ENCODE data around the gene ZNF808.
"Not testable (repeated sequence)": the region's sequence is repeated elsewhere in the genome, so short reads cannot be mapped to it uniquely, and the experiment has no call there.

Gene ZNF808

GRCh38 chr19:52538815-52539214 lies 11.3 kb downstream of the ZNF808 start:
- not testable (repeated sequence) for H3K27ac ChIP-seq (ENCODE audit: low read depth, low read length); H4K5ac ChIP-seq (ENCODE audit: low read length); H3K4me1 ChIP-seq (ENCODE audit: control insufficient read depth, low read depth, low read length); H3K18ac ChIP-seq (ENCODE audit: low read length); H2BK15ac ChIP-seq (replicated peaks; ENCODE audit: low read depth); H3K36me3 ChIP-seq (ENCODE audit: control insufficient read depth, insufficient read depth, low read length); H3K79me1 ChIP-seq (ENCODE audit: low read length); H2BK120ac ChIP-seq (ENCODE audit: low read depth, low read length); H3K4me3 ChIP-seq (ENCODE audit: low read length); H3K4me2 ChIP-seq (ENCODE audit: low read length); H3K9ac ChIP-seq (ENCODE audit: low read length); H3K56ac ChIP-seq (ENCODE audit: low read length); H3K23ac ChIP-seq (ENCODE audit: low read length); H3K4ac ChIP-seq (ENCODE audit: low read depth, low read length); H2BK5ac ChIP-seq (ENCODE audit: low read length); H3K79me2 ChIP-seq (ENCODE audit: control insufficient read depth, insufficient read depth, low read length); H2AK5ac ChIP-seq (ENCODE audit: low read length); H4K8ac ChIP-seq (ENCODE audit: low read depth, low read length); DNase-seq; H3K27me3 ChIP-seq (ENCODE audit: insufficient read depth, low read length, poor library complexity)
- WGBS (ENCODE audit: extremely low coverage, insufficient coverage, low lambda C conversion rate), result no CpG with 5 or more reads among the region's 4 CpGs

- not testable (repeated sequence) for H2BK5ac ChIP-seq (ENCODE audit: low read length); H3K9ac ChIP-seq (ENCODE audit: low read length); H2AK5ac ChIP-seq (ENCODE audit: low read length); H3K79me2 ChIP-seq (ENCODE audit: control insufficient read depth, insufficient read depth, low read length); H3K4me2 ChIP-seq (ENCODE audit: low read length); H3K4me3 ChIP-seq (ENCODE audit: low read length); H3K23ac ChIP-seq (ENCODE audit: low read length); H3K56ac ChIP-seq (ENCODE audit: low read length); H3K27me3 ChIP-seq (ENCODE audit: insufficient read depth, low read length, poor library complexity); H2BK120ac ChIP-seq (ENCODE audit: low read depth, low read length); H4K5ac ChIP-seq (ENCODE audit: low read length); H4K8ac ChIP-seq (ENCODE audit: low read depth, low read length); H3K36me3 ChIP-seq (ENCODE audit: control insufficient read depth, insufficient read depth, low read length); DNase-seq; H3K4ac ChIP-seq (ENCODE audit: low read depth, low read length); H3K79me1 ChIP-seq (ENCODE audit: low read length); H3K18ac ChIP-seq (ENCODE audit: low read length); H3K27ac ChIP-seq (ENCODE audit: low read depth, low read length); H2BK15ac ChIP-seq (replicated peaks; ENCODE audit: low read depth); H3K4me1 ChIP-seq (ENCODE audit: control insufficient read depth, low read depth, low read length)
- no CpG with 5 or more reads among the region's 5 CpGs for WGBS (ENCODE audit: extremely low coverage, insufficient coverage, low lambda C conversion rate)
Observed at GRCh38 chr19:52541176-52541575, 13.7 kb downstream of the ZNF808 start.

- no peak for DNase-seq
- H3K27me3 ChIP-seq (ENCODE audit: insufficient read depth, low read length, poor library complexity), result no peaks in the 10 kb centered on the region
- H4K8ac ChIP-seq (ENCODE audit: low read depth, low read length), result no peak overlapping the region
- H3K79me2 ChIP-seq (ENCODE audit: control insufficient read depth, insufficient read depth, low read length), result no peaks in the 10 kb centered on the region
- no peak overlapping the region for H2BK15ac ChIP-seq (replicated peaks; ENCODE audit: low read depth)
- no peaks in the 10 kb centered on the region for H3K4me1 ChIP-seq (ENCODE audit: control insufficient read depth, low read depth, low read length)
- H3K4me2 ChIP-seq (ENCODE audit: low read length), result no peak overlapping the region
- peaks cover 2% of the 10 kb centered on the region for H3K36me3 ChIP-seq (ENCODE audit: control insufficient read depth, insufficient read depth, low read length)
- no peak overlapping the region for H3K9ac ChIP-seq (ENCODE audit: low read length)
- no peak overlapping the region for H2AK5ac ChIP-seq (ENCODE audit: low read length)
- H3K79me1 ChIP-seq (ENCODE audit: low read length), result no peaks in the 10 kb centered on the region
- H3K27ac ChIP-seq (ENCODE audit: low read depth, low read length), result no peak overlapping the region
- no peak overlapping the region for H3K4me3 ChIP-seq (ENCODE audit: low read length)
- WGBS (ENCODE audit: extremely low coverage, insufficient coverage, low lambda C conversion rate), result no CpG with 5 or more reads among the region's 5 CpGs
- no peak overlapping the region for H2BK5ac ChIP-seq (ENCODE audit: low read length)
- no peak overlapping the region for H3K23ac ChIP-seq (ENCODE audit: low read length)
- no peak overlapping the region for H3K4ac ChIP-seq (ENCODE audit: low read depth, low read length)
- no peak overlapping the region for H4K5ac ChIP-seq (ENCODE audit: low read length)
- no peak overlapping the region for H3K56ac ChIP-seq (ENCODE audit: low read length)
- H3K18ac ChIP-seq (ENCODE audit: low read length), result no peak overlapping the region
- no peak overlapping the region for H2BK120ac ChIP-seq (ENCODE audit: low read depth, low read length)
Observed at GRCh38 chr19:52541608-52542007, 14.1 kb downstream of the ZNF808 start.

GRCh38 chr19:52542541-52542940 lies 15.1 kb downstream of the ZNF808 start:
- not testable (repeated sequence) for H2BK15ac ChIP-seq (replicated peaks; ENCODE audit: low read depth); H3K36me3 ChIP-seq (ENCODE audit: control insufficient read depth, insufficient read depth, low read length); H3K4ac ChIP-seq (ENCODE audit: low read depth, low read length); H2BK120ac ChIP-seq (ENCODE audit: low read depth, low read length); H3K27me3 ChIP-seq (ENCODE audit: insufficient read depth, low read length, poor library complexity); H3K9ac ChIP-seq (ENCODE audit: low read length); H3K23ac ChIP-seq (ENCODE audit: low read length); H3K27ac ChIP-seq (ENCODE audit: low read depth, low read length); H4K5ac ChIP-seq (ENCODE audit: low read length); H3K4me1 ChIP-seq (ENCODE audit: control insufficient read depth, low read depth, low read length); H3K79me2 ChIP-seq (ENCODE audit: control insufficient read depth, insufficient read depth, low read length); H3K79me1 ChIP-seq (ENCODE audit: low read length); H3K18ac ChIP-seq (ENCODE audit: low read length); H3K56ac ChIP-seq (ENCODE audit: low read length); H3K4me2 ChIP-seq (ENCODE audit: low read length); H2AK5ac ChIP-seq (ENCODE audit: low read length); H3K4me3 ChIP-seq (ENCODE audit: low read length); DNase-seq; H2BK5ac ChIP-seq (ENCODE audit: low read length); H4K8ac ChIP-seq (ENCODE audit: low read depth, low read length)
- WGBS (ENCODE audit: extremely low coverage, insufficient coverage, low lambda C conversion rate), result no CpG with 5 or more reads among the region's 6 CpGs

GRCh38 chr19:52542984-52543664 lies 15.7 kb downstream of the ZNF808 start:
- no peak overlapping the region for H2BK120ac ChIP-seq (ENCODE audit: low read depth, low read length)
- H3K4me3 ChIP-seq (ENCODE audit: low read length), result no peak overlapping the region
- H3K36me3 ChIP-seq (ENCODE audit: control insufficient read depth, insufficient read depth, low read length), result peaks cover 2% of the 10 kb centered on the region
- no peak overlapping the region for H4K5ac ChIP-seq (ENCODE audit: low read length)
- no peak overlapping the region for H2BK15ac ChIP-seq (replicated peaks; ENCODE audit: low read depth)
- H3K9ac ChIP-seq (ENCODE audit: low read length), result no peak overlapping the region
- H3K27ac ChIP-seq (ENCODE audit: low read depth, low read length), result no peak overlapping the region
- H3K56ac ChIP-seq (ENCODE audit: low read length), result no peak overlapping the region
- no peak overlapping the region for H3K4me2 ChIP-seq (ENCODE audit: low read length)
- no peaks in the 10 kb centered on the region for H3K79me1 ChIP-seq (ENCODE audit: low read length)
- DNase-seq, result no peak
- H3K4ac ChIP-seq (ENCODE audit: low read depth, low read length), result no peak overlapping the region
- H4K8ac ChIP-seq (ENCODE audit: low read depth, low read length), result no peak overlapping the region
- no CpG with 5 or more reads among the region's 8 CpGs for WGBS (ENCODE audit: extremely low coverage, insufficient coverage, low lambda C conversion rate)
- H3K23ac ChIP-seq (ENCODE audit: low read length), result no peak overlapping the region
- H3K27me3 ChIP-seq (ENCODE audit: insufficient read depth, low read length, poor library complexity), result no peaks in the 10 kb centered on the region
- H2BK5ac ChIP-seq (ENCODE audit: low read length), result no peak overlapping the region
- no peak overlapping the region for H2AK5ac ChIP-seq (ENCODE audit: low read length)
- H3K4me1 ChIP-seq (ENCODE audit: control insufficient read depth, low read depth, low read length), result no peaks in the 10 kb centered on the region
- H3K79me2 ChIP-seq (ENCODE audit: control insufficient read depth, insufficient read depth, low read length), result no peaks in the 10 kb centered on the region
- no peak overlapping the region for H3K18ac ChIP-seq (ENCODE audit: low read length)
